Bronchial epithelial cell (primary cell): ENCODE results near the gene SERPINI1. TPM values are rescaled to one million over a fixed set of nuclear protein-coding genes. Genes with fewer than 3 reads are reported as not detected.

ENCODE experiments used
- DNase-seq: peaks from one replicate; pipeline ENCODE4 v3.0.0-alpha.2; 2010; ENCODE audit warnings: low read depth
- FAIRE-seq: peaks from 2 replicates; lab custom pipeline; 2011; peaks lifted over from hg19 to GRCh38; lab: Jason Lieb, UNC
- H3K27me3 ChIP-seq: 2 replicates; pipeline ENCODE4 v1.5.1; 2011; ENCODE audit warnings: low read length; ENCODE audit not compliant: control insufficient read depth, insufficient read depth
- H3K36me3 ChIP-seq: 2 replicates; pipeline ENCODE4 v1.5.1; 2011; ENCODE audit warnings: low read length; ENCODE audit not compliant: control insufficient read depth, insufficient read depth
- H3K4me3 ChIP-seq: 2 replicates; pipeline ENCODE4 v1.5.1; 2011; ENCODE audit warnings: mild to moderate bottlenecking, low read depth, low read length, control low read depth
- CTCF ChIP-seq: IDR thresholded peaks from 2 replicates; pipeline ENCODE4 v1.5.1; 2011; ENCODE audit warnings: mild to moderate bottlenecking, moderate library complexity, low read length, control low read depth, inconsistent platforms; ENCODE audit not compliant: insufficient read depth, severe bottlenecking
- total RNA-seq: library from RNA; depleted of rRNA; stranded (reverse); fragments of >200 nt; gene quantifications from 2 replicates; pipeline ENCODE4 v1.2.1, GENCODE V29; 2014

SERPINI1 gene
- total RNA-seq, 1 donor from 2014 or later, result 1.8 TPM

GRCh38 chr3:167810236-167810635, 74.7 kb downstream of the SERPINI1 start:
- TF ChIP-seq CTCF, result no peak
- no peaks in the 10 kb centered on the region for H3K36me3 ChIP-seq
- no peak for FAIRE-seq
- no peak overlapping the region for H3K4me3 ChIP-seq
- DNase-seq, result no peak
- H3K27me3 ChIP-seq, result no peaks in the 10 kb centered on the region

DNA sequence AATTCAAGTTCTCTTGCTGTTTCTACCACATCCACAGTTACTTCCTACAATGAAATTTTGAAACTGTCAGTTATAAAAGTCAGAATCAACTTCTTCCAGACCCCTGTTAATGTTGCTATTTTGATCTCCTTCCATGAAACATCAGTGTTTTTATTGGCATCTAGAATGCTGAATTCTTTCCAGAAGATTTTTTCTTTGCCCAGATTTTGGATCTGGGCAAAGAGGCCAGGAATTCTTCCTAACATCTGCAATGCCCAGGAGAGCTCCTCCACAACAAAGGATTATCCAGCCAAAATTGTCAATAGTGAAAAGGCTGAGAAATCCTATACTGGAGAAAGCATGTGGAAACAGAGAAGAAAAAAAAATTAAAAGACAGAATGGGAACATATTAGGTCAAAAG, 75.5 kb downstream of the SERPINI1 start:
- Histone ChIP-seq H3K4me3 (no peak overlapping the region), H3K27me3 (no peaks in the 10 kb centered on the region), H3K36me3 (no peaks in the 10 kb centered on the region)
- FAIRE-seq, result no peak
- no peak for DNase-seq
- no peak for TF ChIP-seq CTCF

- FAIRE-seq, result peak; percentile 90
- Histone ChIP-seq H3K36me3 (no peaks in the 10 kb centered on the region), H3K4me3 (no peak overlapping the region), H3K27me3 (no peaks in the 10 kb centered on the region)
- TF ChIP-seq CTCF, result no peak
- no peak for DNase-seq
Measured at GRCh38 chr3:167813169-167814123, 77.9 kb downstream of the SERPINI1 start.

DNA sequence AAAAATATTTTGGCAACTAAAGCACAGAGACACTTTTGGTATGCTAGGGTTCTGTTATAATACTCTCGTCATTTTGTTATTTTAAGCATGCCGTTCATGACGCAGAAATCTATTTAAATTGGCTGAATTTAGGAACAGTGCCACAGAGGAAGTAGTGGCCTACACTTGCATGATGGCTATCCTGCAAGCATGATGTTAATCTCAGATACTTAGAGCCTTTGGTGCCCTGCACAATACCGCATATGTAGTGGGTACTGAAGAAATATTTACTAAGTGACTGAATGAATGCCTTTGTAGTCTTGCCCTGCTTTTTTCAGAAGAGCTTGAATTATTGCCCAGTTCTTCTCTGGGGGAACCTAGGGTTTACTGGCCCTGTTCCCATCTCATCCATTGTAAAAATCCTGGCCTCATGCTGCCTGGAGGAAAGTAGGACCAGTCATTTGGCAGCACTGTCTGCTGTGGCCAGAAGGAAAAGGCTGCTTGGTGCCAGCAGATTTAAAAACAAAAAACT, 79.0 kb downstream of the SERPINI1 start:
- FAIRE-seq (no peak), DNase-seq (no peak)
- no peak for TF ChIP-seq CTCF
- Histone ChIP-seq H3K4me3 (no peak overlapping the region), H3K36me3 (no peaks in the 10 kb centered on the region), H3K27me3 (no peaks in the 10 kb centered on the region)

- DNase-seq (no peak), FAIRE-seq (no peak)
- Histone ChIP-seq H3K27me3 (no peaks in the 10 kb centered on the region), H3K4me3 (no peak overlapping the region), H3K36me3 (no peaks in the 10 kb centered on the region)
- no peak for TF ChIP-seq CTCF
Measured at GRCh38 chr3:167816953-167817352, 81.4 kb downstream of the SERPINI1 start.
